ENCODE data around the gene MARCHF7.

The MARCHF7 gene

DNA sequence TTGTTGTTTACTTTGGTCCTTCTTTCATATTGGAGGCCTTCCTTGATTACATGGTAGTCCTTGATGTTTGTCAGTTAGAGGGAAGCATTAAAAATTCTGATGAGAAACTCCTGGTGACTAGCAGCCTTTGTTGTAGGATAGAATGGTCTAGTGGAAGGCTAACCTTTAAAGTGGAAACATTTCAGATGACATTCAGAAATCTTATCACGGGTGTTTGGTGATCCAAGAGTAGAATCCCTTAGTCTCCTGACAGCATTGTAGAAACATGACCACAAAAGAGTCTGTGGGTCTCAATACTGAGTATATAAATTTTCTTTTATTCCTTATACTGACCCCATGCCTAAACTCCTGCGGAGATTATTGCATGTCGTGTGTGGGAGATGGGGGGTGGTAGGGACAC, 13.4 kb downstream of the MARCHF7 start:
- Histone ChIP-seq H3K27me3 (ENCODE audit: insufficient read depth, low read depth) (no peaks in the 10 kb centered on the region), H3K27ac (no peak overlapping the region), H3K9ac (no peak overlapping the region), H3K79me2 (ENCODE audit: insufficient read depth, low read depth) (peaks cover 100% of the 10 kb centered on the region), H3K36me3 (ENCODE audit: insufficient read depth) (peaks cover 8% of the 10 kb centered on the region; the same call in 1 of the 2 replicates), H3K4me3 (IDR thresholded peaks at IDR 0.05; ENCODE audit: insufficient read depth, low read depth, low read length) (no peak overlapping the region), H4K20me1 (ENCODE audit: insufficient read depth) (peaks cover 60% of the 10 kb centered on the region), H2AFZ (ENCODE audit: low read depth) (no peak overlapping the region), H3K4me2 (no peak overlapping the region), H3K4me1 (ENCODE audit: low read depth, poor library complexity, severe bottlenecking) (peaks cover under 1% of the 10 kb centered on the region)
- TF ChIP-seq, protein P1, sequence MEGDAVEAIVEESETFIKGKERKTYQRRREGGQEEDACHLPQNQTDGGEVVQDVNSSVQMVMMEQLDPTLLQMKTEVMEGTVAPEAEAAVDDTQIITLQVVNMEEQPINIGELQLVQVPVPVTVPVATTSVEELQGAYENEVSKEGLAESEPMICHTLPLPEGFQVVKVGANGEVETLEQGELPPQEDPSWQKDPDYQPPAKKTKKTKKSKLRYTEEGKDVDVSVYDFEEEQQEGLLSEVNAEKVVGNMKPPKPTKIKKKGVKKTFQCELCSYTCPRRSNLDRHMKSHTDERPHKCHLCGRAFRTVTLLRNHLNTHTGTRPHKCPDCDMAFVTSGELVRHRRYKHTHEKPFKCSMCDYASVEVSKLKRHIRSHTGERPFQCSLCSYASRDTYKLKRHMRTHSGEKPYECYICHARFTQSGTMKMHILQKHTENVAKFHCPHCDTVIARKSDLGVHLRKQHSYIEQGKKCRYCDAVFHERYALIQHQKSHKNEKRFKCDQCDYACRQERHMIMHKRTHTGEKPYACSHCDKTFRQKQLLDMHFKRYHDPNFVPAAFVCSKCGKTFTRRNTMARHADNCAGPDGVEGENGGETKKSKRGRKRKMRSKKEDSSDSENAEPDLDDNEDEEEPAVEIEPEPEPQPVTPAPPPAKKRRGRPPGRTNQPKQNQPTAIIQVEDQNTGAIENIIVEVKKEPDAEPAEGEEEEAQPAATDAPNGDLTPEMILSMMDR (conservative IDR thresholded peaks at IDR 0.05; ENCODE audit: low read depth, low read length) = no peak

DNA sequence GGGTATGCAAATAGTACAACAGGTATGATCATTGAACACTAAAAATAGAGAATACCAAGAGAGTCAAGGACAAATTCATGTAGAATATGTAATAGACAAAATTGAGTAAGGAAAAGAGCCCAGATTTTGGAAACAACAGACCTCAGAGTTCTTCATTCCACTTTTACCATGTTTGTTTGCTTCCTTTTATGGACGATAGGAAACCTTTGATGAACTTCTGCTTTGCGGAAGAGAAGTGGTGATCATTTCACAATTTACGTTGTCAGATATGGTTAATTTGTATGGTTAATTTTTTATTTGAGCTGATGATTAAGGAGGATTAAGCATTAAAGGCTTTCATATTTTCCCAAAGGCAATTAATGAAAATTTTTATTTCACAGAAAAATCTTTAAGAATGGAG, 16.3 kb downstream of the MARCHF7 start:
- Histone ChIP-seq H3K4me1 (ENCODE audit: low read depth, poor library complexity, severe bottlenecking) (peaks cover 19% of the 10 kb centered on the region), H2AFZ (ENCODE audit: low read depth) (no peak overlapping the region), H3K4me2 (no peak overlapping the region), H4K20me1 (ENCODE audit: insufficient read depth) (peaks cover 38% of the 10 kb centered on the region), H3K4me3 (IDR thresholded peaks at IDR 0.05; ENCODE audit: insufficient read depth, low read depth, low read length) (no peak overlapping the region), H3K79me2 (ENCODE audit: insufficient read depth, low read depth) (peaks cover 96% of the 10 kb centered on the region), H3K9ac (no peak overlapping the region), H3K27ac (no peak overlapping the region), H3K27me3 (ENCODE audit: insufficient read depth, low read depth) (no peaks in the 10 kb centered on the region), H3K36me3 (ENCODE audit: insufficient read depth) (peaks cover 15% of the 10 kb centered on the region; the same call in 1 of the 2 replicates)
- TF ChIP-seq, protein P1 (conservative IDR thresholded peaks at IDR 0.05; ENCODE audit: low read depth, low read length) = no peak

DNA sequence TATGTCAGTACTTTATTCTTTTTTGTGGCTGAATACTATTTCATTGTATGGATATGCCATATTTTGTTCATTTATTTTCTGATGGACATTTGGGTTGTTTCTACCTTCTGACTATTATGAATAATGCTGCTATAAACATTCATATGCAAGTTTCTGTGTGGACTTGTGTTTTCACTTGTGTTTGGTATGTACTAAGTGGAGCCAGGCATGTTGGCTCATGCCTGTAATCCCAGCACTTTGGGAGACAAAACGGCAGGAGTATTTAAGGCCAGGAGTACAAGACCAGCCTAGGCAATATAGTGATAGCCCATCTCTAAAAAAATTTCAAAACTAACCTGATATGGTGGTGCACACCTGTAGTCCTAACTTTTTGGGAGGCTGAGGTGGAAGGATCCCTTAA, 23.3 kb downstream of the MARCHF7 start:
- no peak overlapping the region for H3K4me2 ChIP-seq
- H3K36me3 ChIP-seq (ENCODE audit: insufficient read depth) = peaks cover 8% of the 10 kb centered on the region; the same call in 1 of the 2 replicates
- peaks cover 9% of the 10 kb centered on the region; the same call in 1 of the 2 replicates for H4K20me1 ChIP-seq (ENCODE audit: insufficient read depth)
- no peak overlapping the region for H3K27ac ChIP-seq
- H3K4me1 ChIP-seq (ENCODE audit: low read depth, poor library complexity, severe bottlenecking) = peaks cover 19% of the 10 kb centered on the region
- no peaks in the 10 kb centered on the region for H3K27me3 ChIP-seq (ENCODE audit: insufficient read depth, low read depth)
- H3K79me2 ChIP-seq (ENCODE audit: insufficient read depth, low read depth) = peaks cover 78% of the 10 kb centered on the region
- H3K4me3 ChIP-seq (IDR thresholded peaks at IDR 0.05; ENCODE audit: insufficient read depth, low read depth, low read length) = no peak overlapping the region
- TF ChIP-seq, protein P1 (conservative IDR thresholded peaks at IDR 0.05; ENCODE audit: low read depth, low read length) = no peak
- no peak overlapping the region for H3K9ac ChIP-seq
- no peak overlapping the region for H2AFZ ChIP-seq (ENCODE audit: low read depth)

DNA sequence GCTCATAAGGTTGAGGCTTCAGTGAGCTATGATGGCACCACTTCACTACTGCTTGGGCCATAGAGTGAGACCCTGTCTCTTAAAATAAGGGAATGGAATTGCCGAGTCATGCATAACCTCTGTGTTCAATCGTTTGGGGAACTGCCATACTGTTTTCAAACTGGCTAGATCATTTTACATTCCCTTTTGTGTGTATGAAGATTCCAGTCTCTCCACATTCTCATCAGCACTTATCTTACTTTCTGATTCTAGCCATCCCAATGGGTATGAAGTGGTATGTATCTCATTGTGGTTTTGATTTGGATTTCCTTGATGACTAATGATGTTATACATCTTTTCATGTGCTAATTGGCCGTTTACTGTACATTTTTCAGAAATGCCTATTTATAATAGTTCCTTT, 23.7 kb downstream of the MARCHF7 start:
- Histone ChIP-seq H4K20me1 (ENCODE audit: insufficient read depth) (peaks cover 9% of the 10 kb centered on the region; the same call in 1 of the 2 replicates), H3K4me1 (ENCODE audit: low read depth, poor library complexity, severe bottlenecking) (peaks cover 15% of the 10 kb centered on the region), H3K27ac (no peak overlapping the region)

More for the DNA sequence above, 23.7 kb downstream of the MARCHF7 start:
- no peak overlapping the region for H3K9ac ChIP-seq
- no peaks in the 10 kb centered on the region for H3K27me3 ChIP-seq (ENCODE audit: insufficient read depth, low read depth)
- peaks cover 75% of the 10 kb centered on the region for H3K79me2 ChIP-seq (ENCODE audit: insufficient read depth, low read depth)
- H3K4me3 ChIP-seq (IDR thresholded peaks at IDR 0.05; ENCODE audit: insufficient read depth, low read depth, low read length) = no peak overlapping the region
- TF ChIP-seq, protein P1 (conservative IDR thresholded peaks at IDR 0.05; ENCODE audit: low read depth, low read length) = no peak
- H3K4me2 ChIP-seq = no peak overlapping the region
- peaks cover 4% of the 10 kb centered on the region; the same call in 1 of the 2 replicates for H3K36me3 ChIP-seq (ENCODE audit: insufficient read depth)
- H2AFZ ChIP-seq (ENCODE audit: low read depth) = no peak overlapping the region

Measured in KMS-11 (cell line).